Erythroblast (primary cell): ENCODE measurements around the gene RAPGEF2.
"Not testable (repeated sequence)": the region's sequence is repeated elsewhere in the genome, so short reads cannot be mapped to it uniquely, and the experiment has no call there.

ENCODE experiments used
- GATA1 ChIP-seq: IDR thresholded peaks from 2 replicates; pipeline ENCODE4 v1.6.1; 2011; ENCODE audit warnings: low read depth, mild to moderate bottlenecking, control low read depth, low read length, moderate library complexity
- POLR2A ChIP-seq: IDR thresholded peaks from 2 replicates; pipeline ENCODE4 v1.6.1; 2011; ENCODE audit warnings: mild to moderate bottlenecking, low read length

DNA sequence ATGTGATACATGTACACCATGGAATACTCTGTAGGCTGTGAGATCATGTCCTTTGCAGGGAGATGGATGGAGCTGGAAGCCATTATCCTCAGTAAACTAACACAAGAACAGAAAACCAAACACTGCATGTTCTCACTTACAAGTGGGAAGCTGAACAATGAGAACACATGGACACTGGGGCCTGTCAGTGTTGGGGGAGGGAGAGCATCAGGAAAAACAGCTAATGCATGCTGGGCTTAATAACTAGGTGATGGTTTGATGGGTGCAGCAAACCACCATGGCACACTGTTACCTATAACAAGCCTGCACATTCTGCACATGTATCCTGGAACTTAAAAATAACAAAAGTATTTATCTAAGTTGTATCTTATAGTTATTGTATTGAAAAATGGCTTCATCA lies 13.8 kb downstream of the RAPGEF2 start:
- not testable (repeated sequence) for TF ChIP-seq POLR2A, GATA1
